ENCODE data around the gene AKT1S1.

GRCh38 chr19:49877879-49878743 lies 956 bp upstream of the AKT1S1 start:
- TF ChIP-seq CTCF (conservative IDR thresholded peaks at IDR 0.05; ENCODE audit: low read depth, low read length) = no peak
- TF ChIP-seq EZH2 (IDR thresholded peaks at IDR 0.05; ENCODE audit: low read length, unreplicated experiment) = no peak
- TF ChIP-seq EZH2phosphoT487 (IDR thresholded peaks at IDR 0.05; ENCODE audit: borderline replicate concordance, low read length) = no peak

Data from PC-3 (cell line).